GM23248 (cell line): ENCODE data around the gene SLC25A10. TPM values are rescaled to one million over a fixed set of nuclear protein-coding genes. Genes with fewer than 3 reads are reported as not detected.
A peak's percentile ranks its signal among the peaks of the same experiment; 100 is the strongest.

Experiments used
- DNase-seq: peaks from one replicate; pipeline ENCODE4 v3.0.0-alpha.2; 2015
- H2AFZ ChIP-seq: fragments of 200-600 bp; sonication (generic); 2 replicates; pipeline ENCODE4 v1.6.1; 2016; ENCODE audit warnings: antibody characterized with exemption
- H3F3A ChIP-seq: fragments of 200-600 bp; sonication (generic); 2 replicates; pipeline ENCODE4 v1.6.1; 2016; ENCODE audit warnings: mild to moderate bottlenecking, antibody characterized with exemption, mixed run types; ENCODE audit not compliant: insufficient read depth
- H3K27ac ChIP-seq: fragments of 200-600 bp; sonication (generic); 2 replicates; pipeline ENCODE4 v1.5.1; 2016; ENCODE audit warnings: mild to moderate bottlenecking
- H3K27me3 ChIP-seq: fragments of 200-600 bp; sonication (generic); replicated peaks from 2 replicates; pipeline ENCODE4 v1.6.1; 2016; ENCODE audit warnings: mild to moderate bottlenecking; ENCODE audit not compliant: insufficient read depth
- H3K36me3 ChIP-seq: fragments of 200-600 bp; sonication (generic); 2 replicates; pipeline ENCODE4 v1.6.1; 2016; ENCODE audit warnings: low read depth, mild to moderate bottlenecking
- H3K4me1 ChIP-seq: fragments of 200-600 bp; sonication (generic); 2 replicates; pipeline ENCODE4 v1.6.1; 2016; ENCODE audit warnings: mild to moderate bottlenecking; ENCODE audit not compliant: insufficient read depth
- H3K4me2 ChIP-seq: fragments of 200-600 bp; sonication (generic); one replicate; pipeline ENCODE4 v1.6.1; 2016; ENCODE audit warnings: mild to moderate bottlenecking; ENCODE audit not compliant: unreplicated experiment
- H3K4me3 ChIP-seq: fragments of 200-600 bp; sonication (generic); 2 replicates; pipeline ENCODE4 v1.5.1; 2016; ENCODE audit warnings: mild to moderate bottlenecking
- H3K79me2 ChIP-seq: fragments of 200-600 bp; sonication (generic); 2 replicates; pipeline ENCODE4 v1.6.1; 2016; ENCODE audit warnings: mild to moderate bottlenecking; ENCODE audit not compliant: insufficient read depth
- H3K9ac ChIP-seq: fragments of 200-600 bp; sonication (generic); 2 replicates; pipeline ENCODE4 v1.6.1; 2016; ENCODE audit warnings: mild to moderate bottlenecking
- H3K9me2 ChIP-seq: fragments of 200-600 bp; sonication (generic); 2 replicates; pipeline ENCODE4 v1.6.1; 2016; ENCODE audit warnings: mixed run types, mild to moderate bottlenecking, moderate library complexity; ENCODE audit not compliant: insufficient read depth
- H3K9me3 ChIP-seq: fragments of 200-600 bp; sonication (generic); one replicate; pipeline ENCODE4 v1.6.1; 2017; ENCODE audit warnings: low read depth
- H4K20me1 ChIP-seq: fragments of 200-600 bp; sonication (generic); 2 replicates; pipeline ENCODE4 v1.6.0; 2016; ENCODE audit not compliant: insufficient read depth
- EZH2 ChIP-seq: fragments of 200-600 bp; sonication (generic); IDR thresholded peaks from 2 replicates; pipeline ENCODE4 v1.6.1; 2018; ENCODE audit warnings: antibody characterized with exemption, mild to moderate bottlenecking; ENCODE audit not compliant: insufficient read depth, poor library complexity, severe bottlenecking
- EZH2phosphoT487 ChIP-seq: fragments of 200-600 bp; sonication (generic); IDR thresholded peaks from 2 replicates; pipeline ENCODE4 v1.6.1; 2018; ENCODE audit warnings: antibody characterized with exemption, moderate library complexity, mild to moderate bottlenecking, low read depth; ENCODE audit not compliant: insufficient read depth
- WGBS, 2 experiments: methylation state at CpG; one replicate each; pipeline ENCODE4 v1.1.6; 2015 to 2017; ENCODE audit warnings: low lambda C conversion rate in 2 of 2, low coverage in 1 of 2; ENCODE audit errors: missing lambda C conversion rate in 2 of 2; 5-methylcytosine and 5-hydroxymethylcytosine counted together
- in situ Hi-C: fragments of 300-500 bp; cut with MboI; formaldehyde crosslinking; loops from 2 replicates; pipeline ENCODE4 v1.15.0; 2020
- polyA plus RNA-seq: library from polyadenylated mRNA; unstranded; fragments of >200 nt; fragmentation: Nextera tagmentation; extraction: Ambion mirVana; gene quantifications from 2 replicates; pipeline ENCODE4 v1.2.1, GENCODE V29; 2016
- total RNA-seq: library from RNA; depleted of rRNA; stranded (reverse); fragments of >200 nt; shearing (Covaris generic); gene quantifications from 2 replicates; pipeline ENCODE4 v1.2.3, GENCODE V29; 2014

Gene SLC25A10
- total and polyA plus RNA-seq, 2 experiments from 2014 or later: 12.5 to 16.9 TPM

- H3F3A ChIP-seq: peaks cover 7% of the 10 kb centered on the region
- H3K9me3 ChIP-seq: no peaks in the 10 kb centered on the region
- no peak for TF ChIP-seq EZH2
- TF ChIP-seq EZH2phosphoT487: no peak
- peak overlapping the region; percentile 93 for H3K9ac ChIP-seq
- no peak overlapping the region for H2AFZ ChIP-seq
- peaks cover 27% of the 10 kb centered on the region for H3K36me3 ChIP-seq
- DNase-seq: no peak
- H3K4me1 ChIP-seq: peaks cover 23% of the 10 kb centered on the region
- H4K20me1 ChIP-seq: peaks cover 6% of the 10 kb centered on the region; the same call in 1 of the 2 replicates
- in situ Hi-C loops: no loop called here
- H3K4me2 ChIP-seq: peak overlapping the region; percentile 88
- WGBS, 2 experiments: 1 to 2% methylated on average over 16 of the region's 16 CpGs
- H3K79me2 ChIP-seq: peaks cover 92% of the 10 kb centered on the region
- no peaks in the 10 kb centered on the region for H3K9me2 ChIP-seq
- peak overlapping the region; percentile 96 for H3K27ac ChIP-seq
- peak overlapping the region; percentile 86 for H3K4me3 ChIP-seq
- no peaks in the 10 kb centered on the region for H3K27me3 ChIP-seq
Measured at GRCh38 chr17:81684442-81684911, 27.6 kb upstream of the SLC25A10 start.

GRCh38 chr17:81685108-81685507, 27.0 kb upstream of the SLC25A10 start:
- Histone ChIP-seq H3F3A (peaks cover 7% of the 10 kb centered on the region), H3K4me3 (peak overlapping the region; percentile 86), H4K20me1 (peaks cover 6% of the 10 kb centered on the region; the same call in 1 of the 2 replicates), H3K9me3 (no peaks in the 10 kb centered on the region), H3K27ac (peak overlapping the region; percentile 96), H3K9me2 (no peaks in the 10 kb centered on the region), H3K79me2 (peaks cover 92% of the 10 kb centered on the region), H2AFZ (no peak overlapping the region), H3K4me2 (peak overlapping the region; percentile 88), H3K27me3 (no peaks in the 10 kb centered on the region), H3K36me3 (peaks cover 27% of the 10 kb centered on the region), H3K4me1 (peaks cover 23% of the 10 kb centered on the region), H3K9ac (peak overlapping the region; percentile 93)
- DNase-seq: peak; percentile 96
- in situ Hi-C loops: no loop called here
- TF ChIP-seq EZH2: no peak
- 12 to 13% methylated on average over 12 of the region's 12 CpGs for WGBS, 2 experiments

GRCh38 chr17:81686614-81687013, 25.5 kb upstream of the SLC25A10 start:
- H3K36me3 ChIP-seq: peaks cover 30% of the 10 kb centered on the region
- H3K79me2 ChIP-seq: peaks cover 92% of the 10 kb centered on the region
- no peaks in the 10 kb centered on the region for H3K9me2 ChIP-seq
- TF ChIP-seq EZH2: no peak
- no peak for TF ChIP-seq EZH2phosphoT487
- H3K9me3 ChIP-seq: no peaks in the 10 kb centered on the region
- H3K4me1 ChIP-seq: peaks cover 23% of the 10 kb centered on the region
- 0 out of 2 replicates have a peak overlapping the region, but pooled peaks have one; percentile 93 for H3K9ac ChIP-seq
- in situ Hi-C loops: no loop called here
- H3F3A ChIP-seq: peaks cover 7% of the 10 kb centered on the region
- no peak overlapping the region for H2AFZ ChIP-seq
- H3K27me3 ChIP-seq: no peaks in the 10 kb centered on the region
- H3K4me2 ChIP-seq: no peak overlapping the region
- H4K20me1 ChIP-seq: peaks cover 6% of the 10 kb centered on the region; the same call in 1 of the 2 replicates
- no peak overlapping the region for H3K27ac ChIP-seq
- no peak overlapping the region for H3K4me3 ChIP-seq
- no peak for DNase-seq
- 91 to 94% methylated on average over 17 to 20 of the region's 20 CpGs for WGBS, 2 experiments

GRCh38 chr17:81687770-81688541, 24.1 kb upstream of the SLC25A10 start:
- H3K27me3 ChIP-seq: no peaks in the 10 kb centered on the region
- no peak overlapping the region for H3K9ac ChIP-seq
- H4K20me1 ChIP-seq: peaks cover 6% of the 10 kb centered on the region; the same call in 1 of the 2 replicates
- H3K9me3 ChIP-seq: no peaks in the 10 kb centered on the region
- no peak overlapping the region for H3K4me2 ChIP-seq
- H3K4me3 ChIP-seq: no peak overlapping the region
- peaks cover 92% of the 10 kb centered on the region for H3K79me2 ChIP-seq
- 94% methylated on average over 38 to 41 of the region's 41 CpGs for WGBS, 2 experiments
- H3K36me3 ChIP-seq: peaks cover 38% of the 10 kb centered on the region
- H3K27ac ChIP-seq: no peak overlapping the region
- TF ChIP-seq EZH2 (no peak), EZH2phosphoT487 (no peak)
- DNase-seq: no peak
- H3K9me2 ChIP-seq: no peaks in the 10 kb centered on the region
- H2AFZ ChIP-seq: no peak overlapping the region
- peaks cover 7% of the 10 kb centered on the region for H3F3A ChIP-seq
- H3K4me1 ChIP-seq: peaks cover 14% of the 10 kb centered on the region
- in situ Hi-C loops: no loop called here
